ENCODE results near the gene TAF4.

The TAF4 gene

DNA sequence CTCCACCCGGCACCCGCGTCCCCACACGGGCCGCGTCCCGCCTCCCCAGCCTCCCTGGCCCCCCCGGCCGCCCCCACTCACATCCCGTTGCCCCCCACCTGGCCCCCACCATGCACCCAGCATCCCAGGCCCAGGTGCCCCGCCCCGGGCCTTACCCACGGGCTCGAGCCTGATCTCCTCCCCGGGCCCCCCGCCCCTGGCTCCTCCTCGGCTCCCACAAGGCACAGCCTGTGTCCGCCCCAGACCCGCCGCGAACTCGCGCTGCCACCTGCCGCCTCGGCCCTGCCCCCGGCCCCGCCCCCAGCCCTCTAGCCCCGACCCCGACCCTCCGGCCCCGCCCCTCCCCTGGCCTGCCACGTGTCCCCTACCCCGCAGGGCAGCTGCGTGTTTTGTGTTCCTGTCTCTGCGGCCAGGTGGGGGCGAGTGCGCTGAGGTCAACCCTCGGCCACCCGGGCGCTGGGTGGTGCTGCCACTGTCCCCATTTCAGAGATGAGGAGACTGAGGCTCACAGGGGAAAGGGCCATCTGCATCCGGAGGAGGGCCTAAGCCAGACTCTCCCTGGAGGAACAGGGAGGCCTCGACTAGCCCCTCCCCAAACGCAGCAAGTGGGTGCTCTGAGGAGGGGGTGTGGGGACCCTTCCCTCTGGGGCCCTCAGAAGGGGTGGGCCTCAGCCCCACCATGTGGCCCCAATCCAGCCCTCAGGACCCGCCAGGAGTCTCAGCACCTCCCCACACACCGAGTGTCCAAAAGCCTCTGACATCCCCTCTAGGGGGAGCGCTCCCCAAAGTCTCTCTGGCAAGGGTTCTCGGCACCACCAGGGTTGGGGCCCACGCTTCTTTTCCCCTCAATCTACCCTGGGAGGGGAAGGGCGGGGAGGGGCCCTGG is 99.8 kb downstream of the TAF4 start:
- CTCF ChIA-PET = no interaction called here
- 18% methylated on average over 24 of the region's 49 CpGs for WGBS (ENCODE audit: insufficient coverage)
- H3K27ac ChIP-seq (ENCODE audit: insufficient read depth in 1 of 2, low read depth in 1 of 2, low read length in 2 of 2, poor library complexity in 1 of 2, severe bottlenecking in 2 of 2) = no peak overlapping the region
- no peaks in the 10 kb centered on the region for H3K36me3 ChIP-seq (ENCODE audit: control insufficient read depth in 4 of 4, insufficient read depth in 4 of 4, low read length in 3 of 4)
- H3K4me3 ChIP-seq (ENCODE audit: control insufficient read depth in 1 of 7, extremely low read depth in 1 of 7, insufficient read depth in 4 of 7, low read depth in 2 of 7, low read length in 6 of 7) = no peak overlapping the region
- POLR2A ChIA-PET = no interaction called here
- H3K27me3 ChIP-seq (replicated peaks in 2 of 5; ENCODE audit: control insufficient read depth in 4 of 5, insufficient read depth in 5 of 5, low read length in 4 of 5) = peaks cover 0 to 45% (median 12%) of the 10 kb centered on the region in 5 experiments
- DNase-seq = peak in 1 of 3 donors; percentile 7
- H3K9me3 ChIP-seq (ENCODE audit: control extremely low read depth in 1 of 5, control insufficient read depth in 4 of 5, insufficient read depth in 2 of 5, low read depth in 1 of 5, low read length in 4 of 5) = peaks cover 0 to 4% (median 0%) of the 10 kb centered on the region in 5 experiments
- no peaks in the 10 kb centered on the region for H3K4me1 ChIP-seq (ENCODE audit: control extremely low read depth in 1 of 4, control insufficient read depth in 4 of 4, insufficient read depth in 4 of 4, low read length in 3 of 4)

DNA sequence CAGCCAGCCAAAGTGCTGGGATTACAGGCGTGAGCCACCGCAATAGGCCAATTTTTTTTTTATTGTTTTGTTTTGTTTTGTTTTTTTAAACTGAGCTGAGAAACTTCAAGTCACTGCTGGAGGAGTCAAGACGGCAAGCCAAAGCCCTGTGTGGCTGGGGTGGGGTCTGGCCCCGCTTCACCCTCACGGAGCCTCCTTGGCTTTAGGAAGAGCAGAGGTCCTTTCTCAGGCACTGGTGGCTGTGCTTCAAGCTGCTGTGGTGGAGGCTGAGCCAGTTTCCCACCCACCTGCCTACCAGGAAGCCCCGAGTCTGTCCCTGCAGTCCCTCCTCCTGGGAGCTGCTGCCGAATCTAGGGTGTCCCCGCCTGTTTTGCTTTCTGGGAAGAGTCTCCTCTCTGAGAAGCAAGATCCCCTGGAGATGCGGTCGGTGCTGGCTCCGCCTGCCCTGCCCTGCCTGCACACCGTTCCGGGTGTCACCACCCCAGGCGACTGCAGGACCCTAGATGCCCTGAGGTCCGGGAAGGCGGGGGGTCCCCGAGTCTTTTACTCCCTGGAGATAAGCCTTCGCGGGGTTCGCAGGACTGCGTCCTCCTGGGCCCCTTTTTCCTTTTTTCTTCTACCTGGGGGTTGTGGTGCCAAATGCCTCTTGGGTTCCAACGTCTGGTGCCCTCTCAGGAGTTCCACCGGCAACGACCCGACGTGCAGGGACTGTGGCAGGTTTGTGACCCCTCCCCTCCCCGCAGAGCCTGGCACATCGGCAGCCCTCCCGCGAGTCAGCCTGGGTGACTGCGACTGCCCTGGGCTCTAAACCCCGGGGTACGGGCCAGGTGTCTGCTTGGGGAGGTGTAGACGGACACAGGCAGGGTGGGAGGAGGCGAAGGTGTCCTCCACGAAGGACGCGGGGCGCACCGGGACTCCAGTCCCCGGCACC is 100.7 kb downstream of the TAF4 start:
- Histone ChIP-seq H3K27me3 (replicated peaks in 2 of 5; ENCODE audit: control insufficient read depth in 4 of 5, insufficient read depth in 5 of 5, low read length in 4 of 5) (peaks cover 0 to 45% (median 12%) of the 10 kb centered on the region in 5 experiments), H3K36me3 (ENCODE audit: control insufficient read depth in 4 of 4, insufficient read depth in 4 of 4, low read length in 3 of 4) (no peaks in the 10 kb centered on the region), H3K27ac (ENCODE audit: insufficient read depth in 1 of 2, low read depth in 1 of 2, low read length in 2 of 2, poor library complexity in 1 of 2, severe bottlenecking in 2 of 2) (no peak overlapping the region), H3K9me3 (ENCODE audit: control extremely low read depth in 1 of 5, control insufficient read depth in 4 of 5, insufficient read depth in 2 of 5, low read depth in 1 of 5, low read length in 4 of 5) (peaks cover 0 to 4% (median 0%) of the 10 kb centered on the region in 5 experiments), H3K4me3 (ENCODE audit: control insufficient read depth in 1 of 7, extremely low read depth in 1 of 7, insufficient read depth in 4 of 7, low read depth in 2 of 7, low read length in 6 of 7) (no peak overlapping the region), H3K4me1 (ENCODE audit: control extremely low read depth in 1 of 4, control insufficient read depth in 4 of 4, insufficient read depth in 4 of 4, low read length in 3 of 4) (no peaks in the 10 kb centered on the region)
- CTCF ChIA-PET = no interaction called here
- no peak for DNase-seq
- 48% methylated on average over 23 of the region's 41 CpGs for WGBS (ENCODE audit: insufficient coverage)
- POLR2A ChIA-PET = no interaction called here

DNA sequence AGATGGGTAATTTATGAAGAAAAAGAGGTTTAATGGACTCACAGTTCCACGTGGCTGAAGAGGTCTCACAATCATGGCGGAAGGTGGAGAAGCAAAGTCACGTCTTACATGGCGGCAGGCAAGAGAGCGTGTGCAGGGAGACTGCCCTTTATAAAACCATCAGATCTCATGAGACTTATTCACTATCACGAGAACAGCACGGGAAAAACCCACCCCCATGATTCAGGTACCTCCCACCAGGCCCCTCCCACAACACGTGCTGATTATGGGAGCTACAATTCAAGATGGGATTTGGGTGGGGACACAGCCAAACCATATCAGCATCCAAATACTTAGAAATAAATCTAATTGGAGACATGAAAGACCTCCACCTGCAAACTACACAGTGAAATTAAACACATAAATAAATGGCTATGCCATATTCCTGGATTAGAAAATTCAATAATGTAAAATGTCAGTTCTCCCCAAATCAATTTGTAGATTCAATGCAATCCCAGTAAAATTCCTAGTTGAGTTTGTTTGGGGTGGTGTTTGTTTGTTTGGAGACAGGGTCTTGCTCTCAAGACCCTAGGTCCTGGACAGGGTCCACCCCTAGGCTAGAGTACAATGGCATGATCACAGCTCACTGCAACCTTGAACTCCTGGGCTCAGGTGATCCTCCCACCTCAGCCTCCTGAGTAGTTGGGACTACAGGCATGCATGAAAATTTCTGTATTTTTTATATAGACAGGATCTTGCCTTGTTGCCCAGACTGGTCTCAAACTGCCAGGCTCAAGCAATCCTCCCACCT is 101.6 kb downstream of the TAF4 start:
- Histone ChIP-seq H3K4me1 (ENCODE audit: control extremely low read depth in 1 of 4, control insufficient read depth in 4 of 4, insufficient read depth in 4 of 4, low read length in 3 of 4) (no peaks in the 10 kb centered on the region), H3K4me3 (ENCODE audit: control insufficient read depth in 1 of 7, extremely low read depth in 1 of 7, insufficient read depth in 4 of 7, low read depth in 2 of 7, low read length in 6 of 7) (no peak overlapping the region), H3K36me3 (ENCODE audit: control insufficient read depth in 4 of 4, insufficient read depth in 4 of 4, low read length in 3 of 4) (no peaks in the 10 kb centered on the region), H3K9me3 (ENCODE audit: control extremely low read depth in 1 of 5, control insufficient read depth in 4 of 5, insufficient read depth in 2 of 5, low read depth in 1 of 5, low read length in 4 of 5) (peaks cover 0 to 4% (median 0%) of the 10 kb centered on the region in 5 experiments), H3K27ac (ENCODE audit: insufficient read depth in 1 of 2, low read depth in 1 of 2, low read length in 2 of 2, poor library complexity in 1 of 2, severe bottlenecking in 2 of 2) (no peak overlapping the region), H3K27me3 (replicated peaks in 2 of 5; ENCODE audit: control insufficient read depth in 4 of 5, insufficient read depth in 5 of 5, low read length in 4 of 5) (peaks cover 0 to 45% (median 12%) of the 10 kb centered on the region in 5 experiments)
- CTCF ChIA-PET = no interaction called here
- POLR2A ChIA-PET = no interaction called here
- 100% methylated on average over 3 of the region's 8 CpGs for WGBS (ENCODE audit: insufficient coverage)
- DNase-seq = no peak

DNA sequence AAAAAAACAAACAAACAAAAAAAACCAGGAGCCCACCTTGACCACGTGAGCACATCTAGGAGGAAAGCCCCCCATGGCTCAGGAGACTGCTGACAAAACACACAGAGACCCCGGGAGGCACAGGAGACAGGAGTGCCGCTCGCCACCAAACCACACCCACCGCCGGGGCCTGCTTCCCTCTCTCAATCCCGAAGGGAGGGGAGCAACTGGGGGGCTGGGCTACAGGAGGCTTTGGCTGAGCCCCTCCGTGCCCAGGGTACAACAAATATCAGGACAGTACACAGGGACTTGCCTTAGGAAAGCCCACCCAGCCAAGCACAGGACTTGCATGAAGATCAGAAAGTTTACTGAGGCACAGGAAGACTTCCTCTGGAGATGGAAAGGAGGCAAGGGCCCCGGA is 102.5 kb downstream of the TAF4 start:
- Histone ChIP-seq H3K36me3 (ENCODE audit: control insufficient read depth in 4 of 4, insufficient read depth in 4 of 4, low read length in 3 of 4) (no peaks in the 10 kb centered on the region), H3K9me3 (ENCODE audit: control extremely low read depth in 1 of 5, control insufficient read depth in 4 of 5, insufficient read depth in 2 of 5, low read depth in 1 of 5, low read length in 4 of 5) (peaks cover 0 to 4% (median 0%) of the 10 kb centered on the region in 5 experiments), H3K4me3 (ENCODE audit: control insufficient read depth in 1 of 7, extremely low read depth in 1 of 7, insufficient read depth in 4 of 7, low read depth in 2 of 7, low read length in 6 of 7) (no peak overlapping the region), H3K4me1 (ENCODE audit: control extremely low read depth in 1 of 4, control insufficient read depth in 4 of 4, insufficient read depth in 4 of 4, low read length in 3 of 4) (no peaks in the 10 kb centered on the region), H3K27ac (ENCODE audit: insufficient read depth in 1 of 2, low read depth in 1 of 2, low read length in 2 of 2, poor library complexity in 1 of 2, severe bottlenecking in 2 of 2) (no peak overlapping the region), H3K27me3 (replicated peaks in 2 of 5; ENCODE audit: control insufficient read depth in 4 of 5, insufficient read depth in 5 of 5, low read length in 4 of 5) (peaks cover 0 to 43% (median 12%) of the 10 kb centered on the region in 5 experiments)
- ChIA-PET POLR2A (no interaction called here), CTCF (no interaction called here)
- WGBS (ENCODE audit: insufficient coverage) = 80% methylated on average over 9 of the region's 9 CpGs
- no peak for DNase-seq

DNA sequence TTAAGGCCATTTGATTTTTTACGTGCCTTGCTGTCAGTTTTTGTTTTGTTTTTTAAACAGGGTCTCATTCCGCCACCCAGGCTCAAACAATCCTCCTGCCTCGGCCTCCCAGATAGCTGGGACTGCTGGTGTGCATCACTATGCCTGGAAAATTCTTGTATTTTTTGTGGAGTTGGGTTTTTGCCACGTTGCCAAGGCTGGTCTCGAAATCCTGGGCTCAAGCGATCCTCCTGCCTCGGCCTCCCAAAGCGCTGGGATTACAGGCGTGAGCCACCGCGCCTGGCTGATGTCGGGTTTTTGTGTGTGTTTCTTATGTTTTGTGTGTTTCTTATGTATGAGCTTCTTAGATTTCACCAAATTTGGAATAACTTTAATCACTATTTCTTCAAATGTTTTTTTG is 104.8 kb downstream of the TAF4 start:
- H3K27ac ChIP-seq (ENCODE audit: insufficient read depth in 1 of 2, low read depth in 1 of 2, low read length in 2 of 2, poor library complexity in 1 of 2, severe bottlenecking in 2 of 2) = no peak overlapping the region
- POLR2A ChIA-PET = no interaction called here
- CTCF ChIA-PET = no interaction called here
- 94% methylated on average over 3 of the region's 12 CpGs for WGBS (ENCODE audit: insufficient coverage)
- peaks cover 0 to 30% (median 11%) of the 10 kb centered on the region in 5 experiments for H3K27me3 ChIP-seq (replicated peaks in 2 of 5; ENCODE audit: control insufficient read depth in 4 of 5, insufficient read depth in 5 of 5, low read length in 4 of 5)
- DNase-seq = no peak
- H3K36me3 ChIP-seq (ENCODE audit: control insufficient read depth in 4 of 4, insufficient read depth in 4 of 4, low read length in 3 of 4) = no peaks in the 10 kb centered on the region
- H3K4me1 ChIP-seq (ENCODE audit: control extremely low read depth in 1 of 4, control insufficient read depth in 4 of 4, insufficient read depth in 4 of 4, low read length in 3 of 4) = no peaks in the 10 kb centered on the region
- no peak overlapping the region for H3K4me3 ChIP-seq (ENCODE audit: control insufficient read depth in 1 of 7, extremely low read depth in 1 of 7, insufficient read depth in 4 of 7, low read depth in 2 of 7, low read length in 6 of 7)
- peaks cover 0 to 4% (median 0%) of the 10 kb centered on the region in 5 experiments for H3K9me3 ChIP-seq (ENCODE audit: control extremely low read depth in 1 of 5, control insufficient read depth in 4 of 5, insufficient read depth in 2 of 5, low read depth in 1 of 5, low read length in 4 of 5)

DNA sequence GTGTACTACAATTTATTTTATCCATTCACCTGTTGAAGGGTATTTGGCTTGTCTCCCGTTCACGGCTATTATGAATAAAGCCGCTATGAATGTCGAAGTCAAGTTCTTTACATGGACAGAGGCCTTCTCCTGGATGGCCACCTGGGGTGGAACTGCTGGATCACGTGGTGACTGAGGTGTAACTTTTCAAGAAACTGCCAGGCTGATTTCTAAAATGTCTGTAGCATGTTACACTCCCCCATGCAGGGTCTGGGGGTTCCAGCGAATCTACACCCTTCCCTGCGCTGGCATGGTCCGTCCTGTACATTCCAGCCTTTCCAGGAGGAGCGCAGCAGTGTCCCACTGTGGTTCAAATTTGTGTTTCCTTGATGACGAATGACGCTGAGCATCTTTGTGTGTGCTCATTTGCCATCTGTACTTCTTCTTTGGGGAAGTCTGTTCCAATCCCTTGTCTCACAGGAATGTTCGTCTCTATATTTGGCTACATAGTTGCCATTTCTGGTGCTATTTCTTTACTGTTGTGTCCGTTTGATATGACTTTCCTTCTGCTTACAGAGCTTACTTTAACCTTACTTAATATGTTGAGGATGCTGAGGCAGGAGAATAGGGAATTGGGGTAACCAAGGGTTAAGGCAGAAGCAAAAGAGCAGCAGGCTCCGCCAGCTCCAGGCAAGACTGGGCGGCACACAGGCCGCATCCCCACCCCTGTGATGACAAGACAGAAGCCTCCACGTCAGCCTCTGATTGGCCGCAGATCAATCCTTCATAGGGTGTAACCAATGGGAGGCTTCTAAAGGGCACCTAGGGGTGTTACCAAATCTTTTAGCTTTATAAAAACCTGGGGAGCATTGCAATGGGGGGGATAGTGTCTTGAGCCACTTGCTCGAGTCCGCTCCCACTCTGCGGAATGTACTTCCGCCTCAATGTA is 106.6 kb downstream of the TAF4 start:
- no peak overlapping the region for H3K4me3 ChIP-seq (ENCODE audit: control insufficient read depth in 1 of 7, extremely low read depth in 1 of 7, insufficient read depth in 4 of 7, low read depth in 2 of 7, low read length in 6 of 7)
- H3K4me1 ChIP-seq (ENCODE audit: control extremely low read depth in 1 of 4, control insufficient read depth in 4 of 4, insufficient read depth in 4 of 4, low read length in 3 of 4) = no peaks in the 10 kb centered on the region
- H3K27me3 ChIP-seq (replicated peaks in 2 of 5; ENCODE audit: control insufficient read depth in 4 of 5, insufficient read depth in 5 of 5, low read length in 4 of 5) = peaks cover 0 to 19% (median 11%) of the 10 kb centered on the region in 5 experiments
- H3K36me3 ChIP-seq (ENCODE audit: control insufficient read depth in 4 of 4, insufficient read depth in 4 of 4, low read length in 3 of 4) = no peaks in the 10 kb centered on the region
- H3K9me3 ChIP-seq (ENCODE audit: control extremely low read depth in 1 of 5, control insufficient read depth in 4 of 5, insufficient read depth in 2 of 5, low read depth in 1 of 5, low read length in 4 of 5) = peaks cover 0 to 4% (median 0%) of the 10 kb centered on the region in 5 experiments
- no peak for DNase-seq
- POLR2A ChIA-PET = no interaction called here
- CTCF ChIA-PET = no interaction called here
- no peak overlapping the region for H3K27ac ChIP-seq (ENCODE audit: insufficient read depth in 1 of 2, low read depth in 1 of 2, low read length in 2 of 2, poor library complexity in 1 of 2, severe bottlenecking in 2 of 2)
- 83% methylated on average over 19 of the region's 22 CpGs for WGBS (ENCODE audit: insufficient coverage)

Measured in common myeloid progenitor, CD34-positive (primary cell).